Transverse colon (tissue), 4 donors: ENCODE data around the gene BTBD2. TPM values are rescaled to one million over a fixed set of nuclear protein-coding genes. Genes with fewer than 3 reads are reported as not detected.

Source experiments
- DNase-seq: peaks from one replicate; pipeline ENCODE4 v3.0.0-alpha.2; 2019
- H3K27ac ChIP-seq, 4 donors: fragments of 200-600 bp; sonication (generic); 2 replicates each; pipeline ENCODE4 v1.5.1; 2016 to 2018; ENCODE audit warnings: inconsistent platforms in 4 of 4
- H3K27me3 ChIP-seq: fragments of 200-600 bp; sonication (generic); 2 replicates; pipeline ENCODE4 v1.5.1; 2017; ENCODE audit warnings: inconsistent platforms
- H3K36me3 ChIP-seq, 4 donors: fragments of 200-600 bp; sonication (generic); 2 replicates each; pipeline ENCODE4 v1.5.1; 2017 to 2019; ENCODE audit warnings: inconsistent platforms in 4 of 4
- H3K4me1 ChIP-seq, 4 donors: fragments of 200-600 bp; sonication (generic); 2 replicates each; pipeline ENCODE4 v1.5.1; 2017 to 2020; ENCODE audit warnings: inconsistent platforms in 4 of 4
- H3K4me3 ChIP-seq, 4 donors: fragments of 200-600 bp; sonication (generic); 1 replicate in 1 of 4; 2 replicates in 3 of 4; pipeline versions ENCODE4 v1.5.1 to v1.6.1; 2017 to 2019; ENCODE audit warnings: inconsistent platforms in 4 of 4
- H3K9me3 ChIP-seq, 2 donors: fragments of 200-600 bp; sonication (generic); 2 replicates each; pipeline ENCODE4 v1.5.1; 2017 to 2019; ENCODE audit warnings: inconsistent platforms in 2 of 2
- EP300 ChIP-seq: sonication (generic); formaldehyde crosslinking; IDR thresholded peaks from one replicate; pipeline ENCODE4 v1.6.1; 2017; ENCODE audit warnings: antibody characterized with exemption, low read depth
- POLR2A ChIP-seq: fragments of 450-650 bp; IDR thresholded peaks from one replicate; pipeline ENCODE4 v1.6.1; 2016; ENCODE audit warnings: antibody characterized with exemption, mild to moderate bottlenecking, moderate library complexity
- POLR2AphosphoS5 ChIP-seq, 3 donors: sonication (generic); formaldehyde crosslinking; IDR thresholded peaks; one replicate each; pipeline ENCODE4 v1.6.1; 2016; ENCODE audit warnings: antibody characterized with exemption in 3 of 3
- WGBS, 2 donors: methylation state at CpG; one replicate each; pipeline ENCODE4 v1.1.5; 2018; ENCODE audit warnings: low coverage in 1 of 2; 5-methylcytosine and 5-hydroxymethylcytosine counted together
- in situ Hi-C, 4 donors: fragments of 200-750 bp; cut with MboI; loops; one replicate each; pipeline versions ENCODE4 v1.15.0 to v1.15.1; 2017; ENCODE audit warnings: low sequenced_read_pairs in 3 of 4, low pct_ligation_motif_present in 1 of 4, low pct_unique_long_range_greater_than_20kb in 1 of 4
- intact Hi-C: fragments of 100-400 bp; cut with DNase I; formaldehyde crosslinking; loops from one replicate; pipeline ENCODE4 v1.15.1; 2023; ENCODE audit warnings: low total_unique reads
- total RNA-seq, 4 donors: library from RNA; depleted of rRNA; stranded (reverse); fragments of >200 nt; gene quantifications; one replicate each; pipeline ENCODE4 v1.1.0, GENCODE V29; 2016
- TF ChIP-seq, protein P1 (sequence below), 5 experiments: fragments of 200-600 bp in 3 of 5; fragments of 450-650 bp in 2 of 5; sonication (generic) in 3 of 5; IDR thresholded peaks; 1 replicate in 2 of 5; 2 replicates in 3 of 5; pipeline ENCODE4 v1.5.1; 2016 to 2017; ENCODE audit warnings: antibody characterized with exemption in 5 of 5, inconsistent platforms in 3 of 5, mild to moderate bottlenecking in 2 of 5, moderate library complexity in 1 of 5

The BTBD2 gene
- total RNA-seq, 4 donors from 2014 or later: 66.7 to 88.6 (median 84.4) TPM

GRCh38 chr19:2049741-2050348 is 34.3 kb upstream of the BTBD2 start:
- intact Hi-C loops (no loop called here), in situ Hi-C loops (no loop called here)
- Histone ChIP-seq H3K4me3 (peak overlapping the region; percentile 95 to 99 (median 98)), H3K36me3 (peaks cover 0 to 8% (median 4%) of the 10 kb centered on the region in 4 donors), H3K27ac (peak overlapping the region; percentile 96 to 100 (median 99)), H3K4me1 (peaks cover 59 to 69% (median 67%) of the 10 kb centered on the region in 4 donors), H3K27me3 (no peaks in the 10 kb centered on the region), H3K9me3 (no peaks in the 10 kb centered on the region)
- TF ChIP-seq POLR2A (peak; percentile 89), EP300 (no peak), POLR2AphosphoS5 (IDR thresholded peaks at IDR 0.05) (peak; percentile 73 to 89 (median 85))
- TF ChIP-seq, protein P1, sequence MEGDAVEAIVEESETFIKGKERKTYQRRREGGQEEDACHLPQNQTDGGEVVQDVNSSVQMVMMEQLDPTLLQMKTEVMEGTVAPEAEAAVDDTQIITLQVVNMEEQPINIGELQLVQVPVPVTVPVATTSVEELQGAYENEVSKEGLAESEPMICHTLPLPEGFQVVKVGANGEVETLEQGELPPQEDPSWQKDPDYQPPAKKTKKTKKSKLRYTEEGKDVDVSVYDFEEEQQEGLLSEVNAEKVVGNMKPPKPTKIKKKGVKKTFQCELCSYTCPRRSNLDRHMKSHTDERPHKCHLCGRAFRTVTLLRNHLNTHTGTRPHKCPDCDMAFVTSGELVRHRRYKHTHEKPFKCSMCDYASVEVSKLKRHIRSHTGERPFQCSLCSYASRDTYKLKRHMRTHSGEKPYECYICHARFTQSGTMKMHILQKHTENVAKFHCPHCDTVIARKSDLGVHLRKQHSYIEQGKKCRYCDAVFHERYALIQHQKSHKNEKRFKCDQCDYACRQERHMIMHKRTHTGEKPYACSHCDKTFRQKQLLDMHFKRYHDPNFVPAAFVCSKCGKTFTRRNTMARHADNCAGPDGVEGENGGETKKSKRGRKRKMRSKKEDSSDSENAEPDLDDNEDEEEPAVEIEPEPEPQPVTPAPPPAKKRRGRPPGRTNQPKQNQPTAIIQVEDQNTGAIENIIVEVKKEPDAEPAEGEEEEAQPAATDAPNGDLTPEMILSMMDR (IDR thresholded peaks at IDR 0.05): peak in 1 of 5 experiments; percentile 8
- peak; percentile 90 for DNase-seq
- 0% methylated on average over 14 of the region's 16 CpGs; no CpG with 5 or more reads in 1 of the 2 donors for WGBS, 2 donors

DNA sequence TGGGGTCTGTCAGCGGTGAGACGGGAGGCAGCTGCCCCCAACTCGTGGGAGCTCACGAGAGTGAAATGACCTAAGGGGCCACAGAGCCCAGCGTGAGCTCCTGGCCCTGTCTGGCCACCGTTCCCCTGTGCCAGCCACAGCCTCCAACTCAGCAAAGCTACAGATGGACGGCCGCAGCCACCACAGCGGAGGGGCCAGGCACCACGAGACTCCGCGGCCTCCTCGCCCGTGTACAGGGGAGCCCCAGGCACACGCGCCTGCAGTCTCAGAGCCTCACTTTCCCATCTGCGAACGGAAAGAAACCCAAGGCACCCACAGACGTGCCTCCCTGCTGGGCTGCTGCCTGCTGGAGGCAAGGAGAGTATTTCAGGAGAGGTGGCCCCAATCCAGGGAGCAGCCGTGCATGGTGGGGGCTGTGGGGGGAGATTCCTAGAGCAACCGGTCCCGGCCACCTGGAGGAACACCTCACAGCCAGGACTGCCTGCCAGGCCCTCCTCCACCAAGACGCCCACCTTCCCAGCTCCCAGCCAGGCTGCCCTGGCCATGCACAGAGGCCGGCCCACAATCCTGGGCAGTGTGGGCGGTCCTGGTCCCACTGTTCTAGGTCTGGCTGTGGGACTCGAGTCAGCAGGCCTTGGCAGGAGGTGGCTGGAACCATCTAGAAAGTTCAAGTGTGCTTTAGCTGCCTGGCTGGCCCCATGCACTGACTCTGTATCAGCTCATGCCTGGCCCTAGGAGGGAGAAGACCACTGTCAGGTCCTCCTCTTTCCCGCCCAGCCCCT is 33.6 kb upstream of the BTBD2 start:
- WGBS, 2 donors: 39% methylated on average over 19 of the region's 27 CpGs; no CpG with 5 or more reads in 1 of the 2 donors
- in situ Hi-C loops: no loop called here
- TF ChIP-seq EP300: no peak

GRCh38 chr19:2048104-2048958 is 32.8 kb upstream of the BTBD2 start:
- no peaks in the 10 kb centered on the region for H3K27me3 ChIP-seq
- 34% methylated on average over 6 of the region's 17 CpGs; no CpG with 5 or more reads in 1 of the 2 donors for WGBS, 2 donors
- in situ Hi-C loops (no loop called here), intact Hi-C loops (no loop called here)
- peak overlapping the region in 3 of 4 donors; percentile 95 to 98 (median 97) for H3K4me3 ChIP-seq
- no peak for TF ChIP-seq EP300
- peaks cover 62 to 74% (median 65%) of the 10 kb centered on the region in 4 donors for H3K4me1 ChIP-seq
- H3K27ac ChIP-seq: peak overlapping the region; percentile 96 to 100 (median 99)
- no peak for DNase-seq
- peaks cover 0 to 8% (median 4%) of the 10 kb centered on the region in 4 donors for H3K36me3 ChIP-seq
- H3K9me3 ChIP-seq: no peaks in the 10 kb centered on the region

More for the DNA sequence above, 33.6 kb upstream of the BTBD2 start:
- Histone ChIP-seq H3K27me3 (no peaks in the 10 kb centered on the region), H3K36me3 (peaks cover 0 to 8% (median 4%) of the 10 kb centered on the region in 4 donors), H3K4me3 (peak overlapping the region; percentile 95 to 99 (median 98)), H3K4me1 (peaks cover 56 to 69% (median 63%) of the 10 kb centered on the region in 4 donors), H3K27ac (peak overlapping the region; percentile 96 to 100 (median 99)), H3K9me3 (no peaks in the 10 kb centered on the region)
- intact Hi-C loops: no loop called here
- no peak for DNase-seq

DNA sequence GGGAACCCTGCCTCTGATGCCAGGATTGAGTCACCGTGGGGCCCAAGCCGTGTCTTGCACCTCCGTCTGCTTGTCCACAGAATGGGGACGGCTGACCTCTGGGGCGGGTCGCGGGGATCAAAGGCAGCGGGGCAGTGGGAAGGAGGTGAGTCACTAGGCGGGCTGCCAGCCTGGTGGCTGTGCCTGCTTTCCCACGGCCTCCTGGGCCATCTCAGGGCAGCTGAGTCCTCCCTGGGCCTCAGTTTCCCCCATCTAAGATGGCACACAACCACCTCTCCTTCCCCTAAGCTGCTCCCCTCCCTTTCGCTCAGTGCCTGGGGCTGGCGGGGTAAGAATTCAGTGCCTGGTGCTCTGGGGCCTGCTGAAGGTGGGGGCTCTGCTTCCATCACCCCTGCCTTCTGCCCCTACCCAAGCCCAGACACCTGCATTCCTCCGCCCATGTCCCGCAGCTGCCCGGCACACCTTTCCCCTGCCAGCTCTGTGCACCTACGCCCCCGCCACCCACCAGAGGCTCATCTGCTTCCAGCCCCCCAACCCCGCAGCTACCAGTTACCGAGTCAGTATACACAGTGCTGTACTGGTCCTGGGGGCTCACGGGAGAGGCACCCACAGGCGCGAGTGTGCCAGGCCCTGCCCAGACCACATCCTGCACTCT is 32.1 kb upstream of the BTBD2 start:
- peaks cover 69 to 80% (median 72%) of the 10 kb centered on the region in 4 donors for H3K4me1 ChIP-seq
- peak overlapping the region; percentile 96 to 100 (median 99) for H3K27ac ChIP-seq
- peak; percentile 57 for DNase-seq
- H3K36me3 ChIP-seq: peaks cover 0 to 8% (median 4%) of the 10 kb centered on the region in 4 donors
- no peaks in the 10 kb centered on the region for H3K9me3 ChIP-seq
- in situ Hi-C loops: no loop called here
- WGBS, 2 donors: 64% methylated on average over 22 of the region's 22 CpGs; no CpG with 5 or more reads in 1 of the 2 donors
- intact Hi-C loops: no loop called here
- H3K4me3 ChIP-seq: peak overlapping the region in 1 of 4 donors; percentile 95
- no peaks in the 10 kb centered on the region for H3K27me3 ChIP-seq
- peak in 1 of 3 donors; percentile 51 for TF ChIP-seq POLR2AphosphoS5 (IDR thresholded peaks at IDR 0.05)
- TF ChIP-seq, protein P1 (IDR thresholded peaks at IDR 0.05): no peak
